IMR-90 (cell line): Measurements from ENCODE around the gene TMSB10. TPM values are rescaled to one million over a fixed set of nuclear protein-coding genes. Genes with fewer than 3 reads are reported as not detected.

Experiments used
- ATAC-seq: fragments of 200-7000 bp; cut with Tn5 transposase; 2 replicates; pipeline ENCODE4 v1.9.1; 2020; ENCODE audit warnings: low read depth, mild to moderate bottlenecking, moderate library complexity
- BruUV-seq: library from RNA; stranded (reverse); fragments of 400-500 nt; replicated peaks from 2 replicates; lab custom pipeline; 2021; lab: Mats Ljungman, UMichigan
- CTCF ChIA-PET: fragments of 300-600 bp; formaldehyde crosslinking; extraction: SDS; loops from one replicate; lab custom pipeline; 2021; ENCODE audit warnings: antibody characterized with exemption; lab: Yijun Ruan, JAX
- POLR2A ChIA-PET: fragments of 300-600 bp; sonication (Branson Sonifier 250); formaldehyde crosslinking; loops from one replicate; lab custom pipeline; 2022; ENCODE audit warnings: antibody characterized with exemption; ENCODE audit not compliant: unreplicated experiment; lab: Charles Lee
- DNase-seq: peaks from one replicate; pipeline ENCODE4 v3.0.0; 2013
- H2AFZ ChIP-seq: replicated peaks from 2 replicates; pipeline ENCODE3; 2013; ENCODE audit warnings: low read length, mild to moderate bottlenecking; ENCODE audit not compliant: poor library complexity
- H2AK5ac ChIP-seq: 2 replicates; pipeline ENCODE4 v1.6.1; 2013; ENCODE audit warnings: low read depth, low read length, inconsistent platforms
- H2AK9ac ChIP-seq: replicated peaks from 2 replicates; pipeline ENCODE3; 2013; ENCODE audit warnings: mild to moderate bottlenecking, low read depth, low read length, moderate library complexity; ENCODE audit not compliant: poor library complexity
- H2BK120ac ChIP-seq: 2 replicates; pipeline ENCODE4 v1.6.1; 2013; ENCODE audit warnings: low read depth, low read length, inconsistent platforms
- H2BK15ac ChIP-seq: 3 replicates; pipeline ENCODE4 v1.6.1; 2013; ENCODE audit warnings: low read depth, low read length, inconsistent platforms
- H2BK20ac ChIP-seq: 2 replicates; pipeline ENCODE4 v1.6.1; 2013; ENCODE audit warnings: low read depth, mild to moderate bottlenecking, inconsistent platforms, low read length, moderate library complexity
- H2BK5ac ChIP-seq: 2 replicates; pipeline ENCODE4 v1.6.1; 2013; ENCODE audit warnings: mild to moderate bottlenecking, low read depth, low read length, inconsistent platforms; ENCODE audit not compliant: poor library complexity, severe bottlenecking
- H3K14ac ChIP-seq: replicated peaks from 2 replicates; pipeline ENCODE4 v1.6.1; 2013; ENCODE audit warnings: low read depth, low read length, inconsistent platforms
- H3K18ac ChIP-seq: 2 replicates; pipeline ENCODE4 v1.6.1; 2013; ENCODE audit warnings: low read depth, low read length, control low read depth
- H3K23ac ChIP-seq: 2 replicates; pipeline ENCODE4 v1.6.1; 2013; ENCODE audit warnings: low read depth, low read length, inconsistent platforms
- H3K27ac ChIP-seq: 2 replicates; pipeline ENCODE4 v1.5.1; 2013; ENCODE audit warnings: mild to moderate bottlenecking, control low read depth, low read length; ENCODE audit not compliant: insufficient read depth
- H3K27me3 ChIP-seq: 2 replicates; pipeline ENCODE4 v1.6.1; 2013; ENCODE audit warnings: low read length; ENCODE audit not compliant: control insufficient read depth, insufficient read depth
- H3K36me3 ChIP-seq: 2 replicates; pipeline ENCODE4 v1.6.1; 2013; ENCODE audit warnings: low read length, mixed read lengths; ENCODE audit not compliant: control insufficient read depth, insufficient read depth
- H3K4ac ChIP-seq: 2 replicates; pipeline ENCODE4 v1.6.1; 2013; ENCODE audit warnings: low read depth, low read length, inconsistent platforms
- H3K4me1 ChIP-seq: 2 replicates; pipeline ENCODE4 v1.6.1; 2013; ENCODE audit warnings: low read length, mixed read lengths; ENCODE audit not compliant: control insufficient read depth, insufficient read depth
- H3K4me2 ChIP-seq: 2 replicates; pipeline ENCODE4 v1.6.1; 2013; ENCODE audit warnings: low read depth, mild to moderate bottlenecking, control low read depth, low read length, moderate library complexity
- H3K4me3 ChIP-seq: 2 replicates; pipeline ENCODE4 v1.5.1; 2013; ENCODE audit warnings: low read depth, mild to moderate bottlenecking, control low read depth, low read length, moderate library complexity; ENCODE audit not compliant: insufficient read depth
- H3K56ac ChIP-seq: 2 replicates; pipeline ENCODE4 v1.6.1; 2013; ENCODE audit warnings: low read length, inconsistent platforms; ENCODE audit not compliant: insufficient read depth; ENCODE audit errors: extremely low read depth
- H3K79me1 ChIP-seq, 2 experiments: 2 replicates each; pipeline ENCODE4 v1.6.1; 2013; ENCODE audit warnings: low read length in 2 of 2, inconsistent platforms in 1 of 2, low read depth in 1 of 2
- H3K9ac ChIP-seq: 2 replicates; pipeline ENCODE4 v1.6.1; 2013; ENCODE audit warnings: low read depth, low read length, control low read depth
- H3K9me1 ChIP-seq: 2 replicates; pipeline ENCODE4 v1.6.1; 2013; ENCODE audit warnings: low read length, inconsistent platforms; ENCODE audit not compliant: insufficient read depth
- H3K9me3 ChIP-seq: 2 replicates; pipeline ENCODE4 v1.6.1; 2013; ENCODE audit warnings: low read length; ENCODE audit not compliant: control insufficient read depth, insufficient read depth
- H4K20me1 ChIP-seq: 2 replicates; pipeline ENCODE4 v1.6.1; 2013; ENCODE audit warnings: low read length, inconsistent platforms; ENCODE audit not compliant: insufficient read depth
- H4K5ac ChIP-seq: 2 replicates; pipeline ENCODE4 v1.6.1; 2013; ENCODE audit warnings: mild to moderate bottlenecking, low read depth, low read length, control low read depth
- H4K8ac ChIP-seq, 2 experiments: 2 replicates each; pipeline ENCODE4 v1.6.1; 2013; ENCODE audit warnings: low read depth in 2 of 2, low read length in 2 of 2, control low read depth in 1 of 2, inconsistent platforms in 1 of 2
- H4K91ac ChIP-seq: 2 replicates; pipeline ENCODE4 v1.6.1; 2013; ENCODE audit warnings: low read depth, low read length, inconsistent platforms; ENCODE audit not compliant: insufficient read depth
- CEBPB ChIP-seq: IDR thresholded peaks from 2 replicates; pipeline ENCODE4 v1.6.1; 2012; ENCODE audit warnings: low read depth, low read length, improper control_type of control experiment
- NFE2L2 ChIP-seq: fragments of 150-350 bp; IDR thresholded peaks from 2 replicates; pipeline ENCODE4 v1.6.1; 2016; ENCODE audit warnings: low read depth, mild to moderate bottlenecking, low read length
- RAD21 ChIP-seq: IDR thresholded peaks from 2 replicates; pipeline ENCODE4 v1.6.1; 2012; ENCODE audit warnings: low read length, improper control_type of control experiment
- RCOR1 ChIP-seq: IDR thresholded peaks from 2 replicates; pipeline ENCODE4 v1.6.1; 2012; ENCODE audit warnings: mild to moderate bottlenecking, low read length, improper control_type of control experiment; ENCODE audit not compliant: insufficient replicate concordance
- RFX5 ChIP-seq: IDR thresholded peaks from 2 replicates; pipeline ENCODE4 v1.8.0; 2012; ENCODE audit warnings: low read depth, mild to moderate bottlenecking, low read length, moderate library complexity
- WGBS, 2 experiments: methylation state at CpG; one replicate each; pipeline versions ENCODE4 v1.1.5 to v1.1.7; 2013; ENCODE audit warnings: missing lambda C conversion rate in 2 of 2; ENCODE audit not compliant: insufficient read length in 1 of 2; ENCODE audit errors: extremely low coverage in 2 of 2; 5-methylcytosine and 5-hydroxymethylcytosine counted together
- dilution Hi-C: fragments of 300-500 bp; cut with HindIII; formaldehyde crosslinking; loops from one replicate; pipeline ENCODE4 v1.14.3; 2018; ENCODE audit warnings: low sequenced_read_pairs; ENCODE audit not compliant: unreplicated experiment
- in situ Hi-C: fragments of 300-500 bp; cut with MboI; formaldehyde crosslinking; loops from 3 replicates; pipeline ENCODE4 v1.14.3; 2019; ENCODE audit warnings: low sequenced_read_pairs, inconsistent platforms, mixed read lengths
- intact Hi-C: fragments of 100-400 bp; cut with micrococcal nuclease; formaldehyde crosslinking; loops from 2 replicates; pipeline ENCODE4 v1.10.0; 2022
- polyA plus RNA-seq, 3 experiments: library from polyadenylated mRNA; depleted of rRNA; stranded (reverse); fragments of >200 nt; gene quantifications; 2 replicates each; pipeline ENCODE4 v1.2.3, GENCODE V29; 2012; ENCODE audit warnings: low replicate concordance in 1 of 3
- total RNA-seq: library from RNA; depleted of rRNA; stranded (reverse); fragments of >200 nt; gene quantifications from 2 replicates; pipeline ENCODE4 v1.2.3, GENCODE V29; 2012
- TF ChIP-seq, protein P1 (sequence below): fragments of 150-350 bp; IDR thresholded peaks from 2 replicates; pipeline ENCODE4 v1.6.1; 2016; ENCODE audit warnings: low read depth, mild to moderate bottlenecking, low read length, moderate library complexity, borderline replicate concordance

Gene TMSB10
- total and polyA plus RNA-seq, 2 of the 4 experiments (the other 2 are of a cell fraction): 3,620 to 5,527 TPM

DNA sequence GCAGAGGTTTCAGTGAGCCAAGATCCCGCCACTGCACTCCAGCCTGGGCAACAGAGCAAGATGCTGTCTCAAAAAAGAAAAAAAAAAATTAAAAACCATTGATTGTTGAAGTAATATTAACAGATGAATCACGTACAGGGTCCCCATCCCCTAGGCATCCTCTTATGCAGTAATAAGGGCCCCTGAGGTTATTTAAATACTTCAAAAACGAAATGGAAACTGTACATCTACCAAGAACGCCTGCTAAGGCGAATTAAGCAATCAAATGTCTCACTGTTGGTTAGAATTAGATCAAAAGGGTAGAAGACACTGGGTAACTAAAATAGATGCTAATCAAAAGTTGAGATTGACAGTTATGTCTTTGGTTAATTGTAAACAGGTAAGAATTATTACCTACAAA lies 32.1 kb upstream of the TMSB10 start:
- CTCF ChIA-PET: no interaction called here
- no peaks in the 10 kb centered on the region for H3K27me3 ChIP-seq
- no CpG with 5 or more reads among the region's 5 CpGs for WGBS, 2 experiments
- H4K8ac ChIP-seq: no peak overlapping the region
- H2AK9ac ChIP-seq: no peak overlapping the region
- intact Hi-C loops: no loop called here
- in situ Hi-C loops: loop anchor here (25.0 kb wide), 1 partner anchor 836 kb away; no protein-coding TSS in a partner anchor
- peaks cover 29 to 38% of the 10 kb centered on the region in 2 experiments; a peak in 3 of 4 replicates for H3K79me1 ChIP-seq
- H3K14ac ChIP-seq: no peak overlapping the region
- H2BK120ac ChIP-seq: no peak overlapping the region
- no peak overlapping the region for H3K4ac ChIP-seq
- no peak overlapping the region for H2BK15ac ChIP-seq
- H4K91ac ChIP-seq: no peak overlapping the region
- DNase-seq (no peak), ATAC-seq (no peak)
- no peak overlapping the region for H2AK5ac ChIP-seq
- H3K36me3 ChIP-seq: peaks cover 12% of the 10 kb centered on the region
- no peak overlapping the region for H4K5ac ChIP-seq
- H3K23ac ChIP-seq: no peak overlapping the region
- dilution Hi-C loops: no loop called here
- no peak overlapping the region for H3K4me3 ChIP-seq
- no peak overlapping the region for H2BK5ac ChIP-seq
- no TSS peak for BruUV-seq
- no peak overlapping the region for H2AFZ ChIP-seq
- no peak for TF ChIP-seq RAD21
- TF ChIP-seq, protein P1, sequence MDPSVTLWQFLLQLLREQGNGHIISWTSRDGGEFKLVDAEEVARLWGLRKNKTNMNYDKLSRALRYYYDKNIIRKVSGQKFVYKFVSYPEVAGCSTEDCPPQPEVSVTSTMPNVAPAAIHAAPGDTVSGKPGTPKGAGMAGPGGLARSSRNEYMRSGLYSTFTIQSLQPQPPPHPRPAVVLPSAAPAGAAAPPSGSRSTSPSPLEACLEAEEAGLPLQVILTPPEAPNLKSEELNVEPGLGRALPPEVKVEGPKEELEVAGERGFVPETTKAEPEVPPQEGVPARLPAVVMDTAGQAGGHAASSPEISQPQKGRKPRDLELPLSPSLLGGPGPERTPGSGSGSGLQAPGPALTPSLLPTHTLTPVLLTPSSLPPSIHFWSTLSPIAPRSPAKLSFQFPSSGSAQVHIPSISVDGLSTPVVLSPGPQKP: no peak
- no peak for TF ChIP-seq RFX5
- no peak for TF ChIP-seq RCOR1
- TF ChIP-seq NFE2L2: no peak
- no peak for TF ChIP-seq CEBPB
- no peaks in the 10 kb centered on the region for H3K9me3 ChIP-seq
- H2BK20ac ChIP-seq: no peak overlapping the region
- no peak overlapping the region for H3K27ac ChIP-seq
- no peak overlapping the region for H3K4me2 ChIP-seq
- no peak overlapping the region for H3K56ac ChIP-seq
- POLR2A ChIA-PET: no interaction called here
- H3K9ac ChIP-seq: no peak overlapping the region
- no peak overlapping the region for H3K18ac ChIP-seq
- H3K9me1 ChIP-seq: peaks cover 13% of the 10 kb centered on the region; the same call in 1 of the 2 replicates
- H4K20me1 ChIP-seq: no peaks in the 10 kb centered on the region
- peaks cover 6% of the 10 kb centered on the region for H3K4me1 ChIP-seq
